GM12878 (cell line): Measurements from ENCODE around the gene NPTX1. TPM values are rescaled to one million over a fixed set of nuclear protein-coding genes. Genes with fewer than 3 reads are reported as not detected.

ENCODE experiments used
- CEBPB ChIP-seq, 2 experiments: fragments of 150-350 bp in 1 of 2; IDR thresholded peaks; 2 replicates each; pipeline ENCODE4 v1.6.1; 2012 to 2014; ENCODE audit warnings: low read depth in 2 of 2, low read length in 2 of 2, borderline replicate concordance in 1 of 2, inconsistent platforms in 1 of 2
- EZH2 ChIP-seq: IDR thresholded peaks from 2 replicates; pipeline ENCODE4 v1.6.1; 2012; ENCODE audit warnings: low read depth, mild to moderate bottlenecking, control low read depth, inconsistent platforms, low read length, borderline replicate concordance; ENCODE audit not compliant: control insufficient read depth
- FOS ChIP-seq: IDR thresholded peaks from 3 replicates; pipeline ENCODE4 v1.6.1; 2011; ENCODE audit warnings: borderline replicate concordance; ENCODE audit not compliant: insufficient read length; ENCODE audit errors: extremely low read depth
- HCFC1 ChIP-seq: fragments of 150-350 bp; IDR thresholded peaks from 2 replicates; pipeline ENCODE4 v1.6.1; 2014; ENCODE audit warnings: low read length
- IKZF1 ChIP-seq: fragments of 450-650 bp; conservative IDR thresholded peaks from 2 replicates; pipeline ENCODE4 v1.6.1; 2017; ENCODE audit warnings: antibody characterized with exemption, mild to moderate bottlenecking
- PBX3 ChIP-seq: IDR thresholded peaks from 2 replicates; pipeline ENCODE4 v1.6.1; 2011; ENCODE audit warnings: mild to moderate bottlenecking, low read depth, low read length, moderate library complexity; ENCODE audit not compliant: insufficient replicate concordance
- POLR2AphosphoS2 ChIP-seq: IDR thresholded peaks from 2 replicates; pipeline ENCODE4 v1.6.1; 2011; ENCODE audit warnings: low read depth, mild to moderate bottlenecking, low read length, improper control_type of control experiment, moderate library complexity
- RBBP5 ChIP-seq: fragments of 200-600 bp; sonication (generic); conservative IDR thresholded peaks from 2 replicates; pipeline ENCODE4 v1.6.1; 2016
- SMAD1 ChIP-seq: fragments of 450-650 bp; IDR thresholded peaks from 2 replicates; pipeline ENCODE4 v1.6.1; 2018; ENCODE audit warnings: mild to moderate bottlenecking, low read depth; ENCODE audit not compliant: partially characterized antibody
- TCF3 ChIP-seq: IDR thresholded peaks from 2 replicates; pipeline ENCODE4 v1.6.1; 2012; ENCODE audit warnings: low read depth, mild to moderate bottlenecking, low read length, borderline replicate concordance; ENCODE audit not compliant: insufficient read depth
- ZBTB33 ChIP-seq: fragments of 450-650 bp; IDR thresholded peaks from 2 replicates; pipeline ENCODE4 v1.6.1; 2017; ENCODE audit warnings: mild to moderate bottlenecking
- ZBTB40 ChIP-seq: fragments of 450-650 bp; IDR thresholded peaks from 2 replicates; pipeline ENCODE4 v1.6.1; 2016; ENCODE audit warnings: mild to moderate bottlenecking, moderate library complexity, borderline replicate concordance
- ZNF24 ChIP-seq: fragments of 450-650 bp; IDR thresholded peaks from 2 replicates; pipeline ENCODE4 v1.6.1; 2017; ENCODE audit warnings: antibody characterized with exemption, mild to moderate bottlenecking
- ZNF592 ChIP-seq: fragments of 450-650 bp; IDR thresholded peaks from 2 replicates; pipeline ENCODE4 v1.6.1; 2017; ENCODE audit warnings: mild to moderate bottlenecking, moderate library complexity
- polyA plus RNA-seq, 11 experiments: library from polyadenylated mRNA; depleted of rRNA in 4 of 11; unstranded in 6 of 11; stranded (reverse) in 5 of 11; fragments of >200 nt; fragmentation: Nextera tagmentation in 4 of 11; fragmentation: Illumina TruSeq in 1 of 11; extraction: Ambion mirVana in 4 of 11; extraction: Trizol in 1 of 11; gene quantifications; 1 replicate in 1 of 11; 2 replicates in 10 of 11; pipeline versions ENCODE4 v1.2.1 to v1.2.3, GENCODE V29; 2011 to 2016; ENCODE audit warnings: inconsistent platforms in 2 of 11, missing spikeins in 2 of 11, low read depth in 1 of 11
- total RNA-seq, 4 experiments: library from RNA; depleted of rRNA in 3 of 4; stranded (reverse); fragments of >200 nt in 3 of 4; fragmentation: Illumina TruSeq in 1 of 4; extraction: Trizol in 1 of 4; gene quantifications; 2 replicates each; pipeline versions ENCODE4 v1.2.1 to v1.2.3, GENCODE V29; 2013 to 2021
- TF ChIP-seq, protein P1 (sequence below): fragments of 450-650 bp; IDR thresholded peaks from 2 replicates; pipeline ENCODE4 v1.6.1; 2016; ENCODE audit warnings: mild to moderate bottlenecking

The NPTX1 gene
- total and polyA plus RNA-seq, 10 of the 15 experiments (the other 5 are each of a cell fraction or from before 2014, with no cell fraction given): not detected

DNA sequence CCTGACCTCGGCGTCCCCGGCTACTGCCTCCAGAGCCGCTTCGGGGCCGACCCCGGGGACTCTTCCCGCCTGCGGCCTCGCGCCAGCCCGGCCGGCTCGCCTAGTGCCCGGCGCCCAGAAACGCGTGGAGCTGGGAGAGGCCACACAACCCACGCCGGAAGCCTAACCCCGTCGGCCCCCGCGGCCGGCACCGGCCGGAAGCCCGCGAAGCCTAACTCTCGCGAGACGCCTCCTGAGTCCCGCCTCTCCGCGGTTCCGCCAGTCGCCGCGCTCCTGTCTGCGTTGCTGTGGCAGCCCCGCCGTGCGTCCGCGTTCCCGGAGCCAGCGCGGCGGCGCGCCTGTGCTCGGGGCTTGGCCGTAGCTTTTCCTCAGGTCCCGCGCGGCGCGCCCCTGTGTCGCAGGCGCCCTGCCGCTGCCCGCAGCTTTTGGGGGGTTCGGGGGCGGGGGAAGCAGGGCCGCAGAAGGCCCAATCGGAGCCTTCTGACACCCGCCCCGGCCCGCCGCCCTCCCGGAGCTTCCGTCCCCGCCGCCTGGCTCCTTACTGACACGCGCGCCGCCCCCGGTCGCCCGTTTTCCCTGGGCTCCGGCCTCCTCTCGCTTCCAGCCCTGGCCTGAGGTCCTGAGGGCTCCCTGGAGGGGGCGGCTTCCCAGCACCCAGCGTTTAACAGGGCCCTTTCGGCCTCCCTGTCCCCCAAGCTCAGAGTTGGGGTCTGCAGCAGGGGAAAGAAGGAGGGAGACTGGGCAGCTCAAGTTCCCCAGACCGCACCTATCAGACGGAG is 21.7 kb downstream of the NPTX1 start (continued):
- TF ChIP-seq ZNF592: no peak
- 0 out of 2 replicates have a peak, but pooled peaks have one; percentile 50 for TF ChIP-seq TCF3
- no peak for TF ChIP-seq ZNF24
- peak; percentile 72 for TF ChIP-seq ZBTB40
- peak; percentile 65; the same call in 1 of the 2 replicates for TF ChIP-seq IKZF1
- TF ChIP-seq CEBPB (IDR thresholded peaks at IDR 0.05; ENCODE audit: borderline replicate concordance in 1 of 2, low read depth in 2 of 2, low read length in 2 of 2): no peak
- no peak for TF ChIP-seq EZH2
- TF ChIP-seq POLR2AphosphoS2: 0 out of 2 replicates have a peak, but pooled peaks have one; percentile 64
- TF ChIP-seq PBX3: no peak
- no peak for TF ChIP-seq RBBP5
- peak; percentile 47; the same call in 1 of the 2 replicates for TF ChIP-seq HCFC1
- TF ChIP-seq, protein P1, sequence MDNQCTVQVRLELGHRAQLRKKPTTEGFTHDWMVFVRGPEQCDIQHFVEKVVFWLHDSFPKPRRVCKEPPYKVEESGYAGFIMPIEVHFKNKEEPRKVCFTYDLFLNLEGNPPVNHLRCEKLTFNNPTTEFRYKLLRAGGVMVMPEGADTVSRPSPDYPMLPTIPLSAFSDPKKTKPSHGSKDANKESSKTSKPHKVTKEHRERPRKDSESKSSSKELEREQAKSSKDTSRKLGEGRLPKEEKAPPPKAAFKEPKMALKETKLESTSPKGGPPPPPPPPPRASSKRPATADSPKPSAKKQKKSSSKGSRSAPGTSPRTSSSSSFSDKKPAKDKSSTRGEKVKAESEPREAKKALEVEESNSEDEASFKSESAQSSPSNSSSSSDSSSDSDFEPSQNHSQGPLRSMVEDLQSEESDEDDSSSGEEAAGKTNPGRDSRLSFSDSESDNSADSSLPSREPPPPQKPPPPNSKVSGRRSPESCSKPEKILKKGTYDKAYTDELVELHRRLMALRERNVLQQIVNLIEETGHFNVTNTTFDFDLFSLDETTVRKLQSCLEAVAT: no peak
- TF ChIP-seq FOS: no peak
- no peak for TF ChIP-seq SMAD1
- TF ChIP-seq ZBTB33: no peak
